ENCODE data around the gene NECAB3.

GRCh38 chr20:33693289-33693688 lies 19.1 kb upstream of the NECAB3 start:
- TF ChIP-seq CTCF (IDR thresholded peaks at IDR 0.05) (no peak), POLR2A (IDR thresholded peaks at IDR 0.05) (no peak)

Data from right lobe of liver (tissue), 4 donors.